Measurements from ENCODE around the gene GAL3ST2.
"Not testable (repeated sequence)": the region's sequence is repeated elsewhere in the genome, so short reads cannot be mapped to it uniquely, and the experiment has no call there.

GAL3ST2 gene

DNA sequence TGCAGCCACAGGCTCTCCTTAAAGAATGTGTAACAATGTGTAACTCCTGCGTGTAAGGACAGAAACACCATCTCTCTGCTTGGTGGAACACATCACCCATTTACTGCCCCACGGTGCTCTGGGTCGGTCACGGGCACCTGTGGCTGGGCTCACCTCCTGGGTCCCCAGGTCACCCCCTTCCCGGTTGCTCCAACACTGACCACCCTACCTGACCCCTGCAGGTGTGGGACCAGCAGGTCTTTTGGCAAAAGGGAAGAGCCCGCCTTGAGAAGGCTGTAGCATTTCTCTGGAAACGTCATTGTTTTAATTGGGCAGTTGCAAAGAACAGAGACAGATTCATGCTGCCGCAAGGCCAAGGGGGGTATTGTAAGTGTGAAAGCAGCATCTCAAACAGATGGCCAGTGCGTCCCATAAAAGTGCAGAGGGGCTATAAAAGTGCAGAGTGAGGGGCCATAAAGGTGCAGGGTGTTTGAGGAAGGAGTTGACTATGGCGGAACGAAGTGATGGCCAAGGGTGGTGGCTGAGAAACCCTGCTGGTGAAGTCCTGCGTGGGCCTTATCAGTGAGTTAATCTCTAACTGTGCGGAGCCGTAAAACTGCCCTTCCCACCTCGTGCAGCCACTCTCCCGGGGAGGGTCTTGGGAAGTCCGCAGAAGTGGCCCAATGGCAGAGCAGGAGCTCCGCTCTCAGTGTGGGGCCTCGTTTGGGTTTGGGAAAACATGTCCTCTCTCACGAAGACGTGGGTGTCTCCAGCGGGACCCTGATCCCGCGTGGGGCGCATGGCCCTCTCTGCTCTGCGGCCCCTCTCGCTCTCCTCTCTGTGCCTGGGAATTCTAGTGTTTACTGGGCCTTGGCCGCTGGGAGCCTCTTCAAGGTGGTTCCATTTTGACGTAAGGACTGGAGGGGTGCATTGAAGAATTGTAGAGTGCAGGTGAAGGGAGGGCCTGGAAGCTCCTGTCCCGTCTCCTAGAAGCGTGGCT, 18.7 kb downstream of the GAL3ST2 start:
- DNase-seq (ENCODE audit: low spot score), result no peak

DNA sequence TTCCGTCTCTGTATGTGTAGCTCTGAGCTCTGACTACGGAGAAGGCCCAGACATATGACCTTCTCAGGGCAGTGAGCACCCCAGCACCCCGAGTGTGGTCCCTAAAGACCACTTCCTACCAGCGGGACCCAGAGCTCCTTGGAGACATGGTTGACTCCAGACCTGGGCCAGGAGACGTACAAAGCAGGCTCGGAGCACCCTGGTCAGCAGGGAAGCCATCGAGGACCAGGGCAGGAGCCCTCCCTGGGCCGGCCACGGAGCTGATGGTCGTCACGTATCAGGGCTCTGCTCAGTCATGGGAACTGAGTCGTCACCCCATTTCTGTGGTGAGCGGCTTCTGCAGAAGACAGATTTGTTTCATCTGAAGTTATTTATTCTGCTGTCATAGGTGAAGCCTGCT, 19.6 kb downstream of the GAL3ST2 start:
- no peak for DNase-seq (ENCODE audit: low spot score)

DNA sequence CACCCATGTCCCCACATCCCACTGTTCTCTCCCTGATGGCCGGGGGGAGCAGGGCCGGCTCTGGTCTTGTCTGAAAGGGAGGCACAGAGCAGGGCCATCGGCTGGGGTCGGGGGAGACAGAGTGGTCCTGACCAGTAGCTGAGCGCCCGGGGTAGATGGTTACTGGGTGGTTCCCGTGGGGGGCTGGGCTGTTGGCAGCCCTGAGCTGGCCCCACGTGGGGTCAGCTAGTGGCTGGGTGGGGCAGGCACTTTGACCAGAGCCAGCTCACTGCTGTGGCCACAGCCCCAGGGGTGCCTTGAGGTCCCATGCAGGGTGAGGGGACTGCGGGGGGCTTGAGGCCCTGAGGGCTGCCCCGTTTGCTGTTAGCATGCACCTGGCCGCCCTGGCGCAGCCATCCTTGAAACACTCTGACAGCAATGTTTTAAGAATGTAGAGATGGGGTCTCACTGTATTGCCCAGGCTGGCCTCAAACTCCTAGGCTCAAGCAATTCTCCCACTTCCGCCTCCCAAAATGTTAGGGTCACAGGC, 20.1 kb downstream of the GAL3ST2 start:
- no peak for DNase-seq (ENCODE audit: low spot score)

DNA sequence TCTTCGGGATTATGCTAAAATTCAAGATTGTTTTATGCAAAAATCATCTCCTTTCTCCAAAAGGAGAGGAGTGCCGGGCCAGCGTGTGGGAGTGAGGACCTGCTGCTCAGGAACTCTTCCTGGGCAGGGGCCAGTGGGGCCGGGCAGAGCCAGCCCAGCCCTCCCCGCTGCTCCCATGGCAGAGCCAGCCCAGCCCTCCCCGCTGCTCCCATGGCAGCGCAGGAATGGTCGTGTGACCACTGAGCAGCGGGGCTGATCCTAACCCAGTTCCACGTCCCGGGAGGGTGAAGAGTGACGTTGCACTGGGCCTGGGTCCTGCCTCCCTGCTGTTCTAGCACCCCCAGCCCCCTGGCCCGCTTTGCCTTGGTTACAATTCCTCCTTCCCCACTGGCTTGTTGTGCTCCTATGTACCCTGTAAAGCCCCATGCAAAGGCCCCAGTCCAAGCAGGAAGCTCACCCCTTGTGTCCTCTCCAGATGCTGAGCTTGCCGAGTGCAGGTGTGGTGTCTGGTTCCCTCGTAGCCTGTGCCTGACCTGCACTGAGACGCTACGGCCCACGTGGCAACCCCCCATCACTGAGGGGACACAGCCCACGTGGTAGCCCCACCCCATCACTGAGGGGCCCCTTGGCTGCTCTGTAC, 20.9 kb downstream of the GAL3ST2 start:
- no peak for DNase-seq (ENCODE audit: low spot score)

GRCh38 chr2:241798081-241798630, 21.5 kb downstream of the GAL3ST2 start:
- no peak for DNase-seq (ENCODE audit: low spot score)

GRCh38 chr2:241798631-241799521, 22.3 kb downstream of the GAL3ST2 start:
- DNase-seq (ENCODE audit: low spot score), result no peak

GRCh38 chr2:241799522-241800197, 23.0 kb downstream of the GAL3ST2 start:
- DNase-seq (ENCODE audit: low spot score), result no peak

DNA sequence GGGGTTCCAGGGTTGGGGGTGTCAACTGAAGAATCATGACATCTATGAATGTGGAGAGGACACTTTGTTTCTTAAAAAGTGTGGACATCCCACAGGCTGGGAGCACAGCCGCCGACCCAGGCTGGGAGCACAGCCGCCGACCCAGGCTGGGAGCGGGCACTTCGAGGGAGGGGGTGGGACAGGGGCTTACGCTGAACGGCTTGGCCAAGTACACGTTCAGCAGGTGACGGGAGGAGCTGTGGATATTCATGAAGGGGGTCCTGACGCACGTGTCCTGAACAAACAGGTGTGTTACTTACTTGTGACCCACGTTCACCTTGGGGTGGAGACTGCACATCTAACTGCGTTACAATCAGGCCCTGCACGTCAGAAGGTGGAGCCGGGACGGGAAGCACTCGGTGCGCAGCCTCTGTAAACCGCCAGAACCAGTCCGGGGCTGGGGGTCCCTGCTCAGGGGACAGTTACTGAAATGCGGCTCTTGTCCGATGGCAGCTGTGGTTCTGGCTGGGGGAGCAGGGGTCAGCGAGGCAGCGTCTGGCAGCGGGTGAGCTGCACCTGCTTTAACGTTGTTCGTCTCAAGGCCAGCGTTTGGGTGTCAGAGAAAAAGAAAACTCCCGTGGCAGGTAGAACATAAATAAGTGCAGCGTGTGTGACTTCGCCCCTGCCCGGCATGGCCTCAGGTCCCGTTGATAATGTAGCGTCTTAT, 23.7 kb downstream of the GAL3ST2 start:
- not testable (repeated sequence) for DNase-seq (ENCODE audit: low spot score)

DNA sequence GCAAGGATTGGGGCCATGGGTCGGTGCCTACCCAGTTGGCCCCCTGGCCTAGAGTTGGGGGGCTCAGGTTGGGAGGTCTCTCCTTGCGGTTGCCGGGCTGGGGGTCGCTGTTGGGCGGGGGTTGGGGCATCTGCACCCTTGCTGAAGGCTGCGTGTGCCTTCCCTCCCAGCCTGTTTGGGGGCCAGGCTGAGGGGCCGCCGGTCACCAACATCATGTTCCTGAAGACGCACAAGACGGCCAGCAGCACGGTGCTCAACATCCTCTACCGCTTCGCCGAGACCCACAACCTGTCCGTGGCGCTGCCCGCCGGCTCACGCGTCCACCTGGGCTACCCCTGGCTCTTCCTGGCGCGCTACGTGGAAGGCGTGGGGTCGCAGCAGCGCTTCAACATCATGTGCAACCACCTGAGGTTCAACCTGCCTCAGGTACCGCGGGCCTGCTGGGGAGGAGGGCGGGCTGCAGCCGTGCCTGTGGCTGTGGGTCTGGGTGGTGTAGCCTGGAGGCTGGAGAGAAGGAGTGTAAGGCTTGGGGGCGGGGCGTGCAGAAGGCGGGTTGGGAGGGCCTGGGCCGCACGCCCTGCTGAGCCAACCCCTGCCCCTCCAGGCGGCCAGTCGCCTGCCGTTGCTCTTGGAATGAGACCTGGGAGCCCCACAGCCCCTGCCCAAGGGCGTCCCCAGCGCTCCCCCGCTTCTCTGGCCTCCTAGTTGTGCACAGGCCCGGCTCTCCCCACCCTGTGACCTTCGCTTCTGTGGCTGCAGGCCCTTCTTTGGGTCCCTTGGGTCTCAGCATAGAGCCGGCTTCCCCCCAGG, 25.2 kb downstream of the GAL3ST2 start:
- no peak for DNase-seq (ENCODE audit: low spot score)

- no peak for DNase-seq (ENCODE audit: low spot score)
Measured at GRCh38 chr2:241802421-241803318, 26.0 kb downstream of the GAL3ST2 start.

- peak; percentile 40 for DNase-seq (ENCODE audit: low spot score)
Measured at GRCh38 chr2:241803387-241804325, 27.0 kb downstream of the GAL3ST2 start.

DNA sequence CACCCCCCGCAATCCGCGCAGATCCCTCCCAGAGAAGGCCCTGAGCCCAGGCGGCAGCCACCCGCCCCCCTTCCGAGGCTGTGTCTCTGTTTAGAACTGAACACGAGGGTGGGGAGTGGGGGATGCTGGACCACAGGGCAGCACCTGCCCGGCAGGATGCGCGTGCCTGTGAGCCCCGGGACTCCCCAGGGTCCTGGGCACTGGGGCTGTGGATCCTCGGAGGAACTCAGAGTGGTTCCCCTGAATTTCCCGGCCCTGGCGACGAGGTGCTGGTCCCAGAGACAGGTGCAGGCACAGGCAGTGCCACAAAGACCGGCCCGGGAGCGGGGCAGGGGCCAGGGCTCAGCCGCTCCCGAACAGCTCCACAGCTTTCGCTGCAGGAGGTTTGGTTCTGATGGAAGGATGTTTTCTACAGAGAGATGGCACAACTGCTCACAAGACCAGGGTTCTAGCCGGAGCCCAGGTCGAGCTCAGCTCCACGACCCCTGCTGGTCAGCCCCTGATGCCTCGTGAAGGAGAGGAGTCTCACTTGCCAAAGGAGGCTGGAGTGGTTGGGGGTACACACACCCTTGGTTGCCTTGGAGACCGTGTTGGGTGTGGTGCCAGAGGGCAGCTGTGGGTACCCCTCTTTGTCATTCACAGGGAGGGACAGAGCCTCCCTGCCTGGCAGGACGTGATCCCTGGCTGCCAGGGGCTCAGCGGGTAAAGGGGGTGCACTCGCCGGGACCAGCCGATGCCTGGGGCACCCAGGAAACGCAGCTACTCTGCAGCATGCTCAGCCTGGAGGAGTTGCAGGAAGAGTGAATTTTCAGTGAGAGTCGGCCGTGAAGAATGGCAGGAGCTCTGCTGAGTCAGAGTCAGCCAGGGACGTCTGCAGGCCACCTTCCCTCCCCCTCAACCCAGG, 28.0 kb downstream of the GAL3ST2 start:
- peak; percentile 19 for DNase-seq (ENCODE audit: low spot score)

- DNase-seq (ENCODE audit: low spot score), result not testable (repeated sequence)
Measured at GRCh38 chr2:241806217-241806616, 29.6 kb downstream of the GAL3ST2 start.

- no peak for DNase-seq (ENCODE audit: low spot score)
Measured at GRCh38 chr2:241808051-241808720, 31.6 kb downstream of the GAL3ST2 start.

GRCh38 chr2:241808721-241809382, 32.2 kb downstream of the GAL3ST2 start, which contains the start of gene NEU4:
TSS of gene NEU4 (plus strand) at chr2:241809193. CDS start at chr2:241814485, 5,292 bp downstream.
- DNase-seq (ENCODE audit: low spot score), result no peak

Measured in CD4-positive, alpha-beta T cell treated with Interleukin-2 at 100 ng/mL for 4 hours (primary cell).